GM12801 (cell line): ENCODE results near the gene SDK1.

Source experiments
- CTCF ChIP-seq: IDR thresholded peaks from one replicate; pipeline ENCODE4 v1.5.1; 2011; ENCODE audit warnings: control low read depth; ENCODE audit not compliant: insufficient read length; ENCODE audit errors: extremely low read depth

The SDK1 gene

GRCh38 chr7:3790803-3791202 lies 489.8 kb downstream of the SDK1 start:
- TF ChIP-seq CTCF = no peak

- TF ChIP-seq CTCF = no peak
These were observed 490.3 kb downstream of the SDK1 start for GRCh38 chr7:3791327-3791726.

- no peak for TF ChIP-seq CTCF
These were observed 494.1 kb downstream of the SDK1 start for GRCh38 chr7:3795141-3795540.

DNA sequence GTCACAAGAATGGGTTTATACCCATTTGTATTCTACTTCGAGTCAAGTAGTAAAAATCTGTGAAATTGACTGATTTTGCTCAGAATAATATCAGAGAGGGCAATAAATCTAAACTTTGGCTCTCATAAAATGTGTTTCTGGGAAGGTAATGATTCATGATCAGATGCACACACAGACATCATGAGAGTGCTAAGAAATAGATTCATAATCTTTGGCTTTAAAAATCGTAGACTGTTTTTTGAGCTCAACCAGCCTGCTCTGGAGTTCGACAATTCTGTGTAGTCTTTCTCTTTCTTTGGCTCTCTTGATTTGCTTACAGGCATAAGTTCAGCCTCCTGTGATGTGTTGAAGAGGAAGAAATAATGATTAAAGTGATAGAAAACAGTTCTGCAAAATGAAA lies 494.7 kb downstream of the SDK1 start:
- no peak for TF ChIP-seq CTCF

- TF ChIP-seq CTCF = no peak
These were observed 504.1 kb downstream of the SDK1 start for GRCh38 chr7:3805151-3805550.

- TF ChIP-seq CTCF = no peak
These were observed 505.5 kb downstream of the SDK1 start for GRCh38 chr7:3806516-3806915.

DNA sequence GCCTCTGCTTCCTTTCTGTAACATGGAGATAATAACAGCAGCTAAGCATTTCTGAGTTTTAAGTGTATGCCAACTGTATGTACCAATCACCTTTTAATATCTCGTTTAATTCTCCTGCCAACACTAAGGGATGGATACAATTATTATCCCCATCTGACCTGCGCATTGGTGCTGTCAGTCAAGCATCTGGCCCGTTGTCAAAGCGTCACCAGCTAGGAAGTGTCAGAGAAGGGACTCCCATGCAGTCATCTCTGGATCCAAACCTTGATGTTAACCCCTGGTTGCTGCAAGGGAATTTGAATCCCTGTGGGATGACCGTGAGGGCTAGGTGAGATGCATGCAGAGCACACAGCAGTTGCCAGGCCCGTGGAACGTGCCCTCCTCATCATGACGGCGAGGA lies 506.8 kb downstream of the SDK1 start:
- TF ChIP-seq CTCF = no peak

GRCh38 chr7:3821488-3821887 lies 520.4 kb downstream of the SDK1 start:
- no peak for TF ChIP-seq CTCF
